Embryonic facial prominence (tissue), 1 donor: ENCODE data around the gene FHAD1.
"Not testable (repeated sequence)": the region's sequence is repeated elsewhere in the genome, so short reads cannot be mapped to it uniquely, and the experiment has no call there.

ENCODE experiments used
- DNase-seq: peaks from one replicate; pipeline ENCODE4 v3.0.0-alpha.2; 2016; ENCODE audit errors: extremely low spot score

The FHAD1 gene

DNA sequence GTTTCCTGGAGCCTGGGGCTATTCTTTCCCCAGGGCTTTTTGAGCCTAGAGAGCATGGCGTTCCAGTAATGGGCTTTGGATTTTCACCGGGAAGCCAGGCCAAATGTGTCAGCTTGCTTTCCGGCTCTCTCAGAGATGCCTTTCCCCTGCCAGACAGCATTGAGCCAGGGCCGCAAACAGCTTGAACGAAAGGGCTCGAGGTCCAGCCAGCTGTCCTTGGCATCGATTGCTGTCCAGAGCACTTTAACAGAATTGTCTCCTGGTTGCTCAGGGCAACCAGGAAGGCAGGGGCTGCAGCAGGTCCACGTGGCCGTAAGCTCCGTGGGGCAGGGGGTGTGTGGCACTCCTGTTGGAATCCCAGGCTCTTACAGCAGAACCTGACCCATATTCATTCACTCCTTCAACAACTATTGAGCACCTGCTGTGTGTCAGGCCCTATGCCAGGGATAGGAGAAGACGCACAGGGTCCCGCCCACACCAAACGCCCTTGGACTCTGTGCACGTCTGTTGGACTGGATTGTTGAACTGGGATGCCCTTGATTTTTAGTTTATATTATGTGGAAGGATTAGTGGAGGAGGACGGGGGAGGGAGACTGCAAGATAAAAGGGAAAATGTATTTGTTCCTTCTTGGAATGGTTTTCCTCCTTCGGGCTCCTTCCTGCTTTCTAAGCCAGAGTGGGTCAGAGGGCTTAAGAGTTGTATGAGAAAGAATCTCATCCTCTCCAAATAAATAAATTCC, 123.9 kb downstream of the FHAD1 start:
- DNase-seq, result no peak

- no peak for DNase-seq
Observed at GRCh38 chr1:15371610-15372545, 124.9 kb downstream of the FHAD1 start.

DNA sequence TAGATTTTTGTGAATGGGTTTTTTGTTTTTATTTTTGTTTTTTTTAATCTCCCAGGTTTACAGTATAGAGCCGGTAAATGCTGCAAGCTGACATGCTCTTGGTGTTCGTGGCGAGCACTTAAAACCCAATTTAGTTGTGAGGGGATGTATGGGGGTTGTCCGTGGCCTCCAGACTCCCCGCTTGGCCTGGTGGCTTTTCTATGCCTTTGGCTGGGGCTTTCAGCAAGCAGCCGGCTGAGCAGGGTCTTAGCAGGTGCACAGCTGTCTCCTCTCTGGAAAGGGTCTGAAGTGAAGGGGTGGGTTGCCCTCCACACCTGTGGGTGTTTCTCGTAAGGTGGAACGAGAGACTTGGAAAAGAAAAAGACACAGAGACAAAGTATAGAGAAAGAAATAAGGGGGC, 131.7 kb downstream of the FHAD1 start:
- no peak for DNase-seq

DNA sequence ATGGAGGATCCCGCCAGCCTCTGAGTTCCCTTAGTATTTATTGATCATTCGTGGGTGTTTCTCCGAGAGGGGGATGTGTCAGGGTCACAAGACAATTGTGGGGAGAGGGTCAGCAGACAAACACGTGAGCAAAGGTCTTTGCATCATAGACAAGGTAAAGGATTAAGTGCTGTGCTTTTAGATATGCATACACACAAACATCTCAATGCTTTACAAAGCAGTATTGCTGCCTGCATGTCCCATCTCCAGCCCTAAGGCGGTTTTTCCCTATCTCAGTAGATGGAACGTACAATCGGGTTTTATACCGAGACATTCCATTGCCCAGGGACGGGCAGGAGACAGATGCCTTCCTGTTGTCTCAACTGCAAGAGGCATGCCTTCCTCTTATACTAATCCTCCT, 132.1 kb downstream of the FHAD1 start:
- DNase-seq, result not testable (repeated sequence)

GRCh38 chr1:15380601-15381508, 133.8 kb downstream of the FHAD1 start:
- no peak for DNase-seq

- DNase-seq, result no peak
Observed at GRCh38 chr1:15381805-15382204, 134.8 kb downstream of the FHAD1 start.

- DNase-seq, result no peak
Observed at GRCh38 chr1:15382601-15383518, 135.8 kb downstream of the FHAD1 start.

DNA sequence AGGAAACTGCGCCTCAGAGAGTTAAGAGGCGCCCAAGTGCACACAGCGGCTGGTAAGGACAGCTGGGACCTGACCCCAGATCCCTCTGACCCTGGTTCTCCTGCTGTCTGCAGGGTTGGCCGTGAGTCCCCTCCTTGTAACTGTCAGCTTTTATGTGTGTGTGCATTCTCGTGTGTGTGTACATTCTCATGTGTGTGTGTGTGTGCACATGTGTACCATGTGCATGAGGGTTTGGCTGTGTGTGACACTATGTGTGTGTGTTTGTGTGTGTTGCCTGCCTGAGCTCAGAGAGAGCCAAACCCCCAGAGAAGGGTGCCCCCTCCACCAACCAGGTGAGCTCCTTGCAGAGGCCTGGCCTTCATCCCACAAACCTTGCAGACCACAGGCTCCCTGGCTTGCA, 136.8 kb downstream of the FHAD1 start:
- no peak for DNase-seq

DNA sequence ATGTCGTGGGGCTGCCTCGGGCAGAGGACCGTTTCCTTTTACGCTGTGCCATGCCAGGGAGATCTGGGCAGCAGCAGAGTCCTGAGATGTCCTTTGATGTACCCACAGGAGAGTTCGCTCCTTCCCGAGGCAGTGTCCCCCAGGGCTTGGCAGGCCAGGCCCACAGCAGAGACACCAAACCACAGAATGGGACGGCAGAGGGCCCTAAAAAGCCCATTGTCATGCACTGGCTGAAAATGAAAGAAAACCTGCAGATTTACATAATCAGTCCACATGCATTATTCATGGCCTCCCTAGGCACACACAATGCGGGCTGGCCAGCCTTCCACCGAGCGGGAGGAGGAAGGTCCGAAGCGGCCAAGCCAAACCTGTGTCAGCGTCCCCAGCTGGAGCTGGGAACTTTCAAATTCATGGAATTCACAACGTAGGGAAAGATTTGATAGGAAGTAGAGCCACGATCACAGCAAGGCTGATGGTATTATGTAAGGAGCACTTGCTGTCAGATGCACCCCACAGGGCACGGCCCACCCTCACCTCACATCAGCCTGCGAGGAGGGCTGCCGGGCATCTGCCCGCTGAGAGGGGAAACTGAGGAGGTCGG, 137.4 kb downstream of the FHAD1 start:
- no peak for DNase-seq

- no peak for DNase-seq
Observed at GRCh38 chr1:15385420-15385819, 138.4 kb downstream of the FHAD1 start.

- no peak for DNase-seq
Observed at GRCh38 chr1:15386164-15386749, 139.2 kb downstream of the FHAD1 start.

- no peak for DNase-seq
Observed at GRCh38 chr1:15388201-15388880, 141.3 kb downstream of the FHAD1 start.

- not testable (repeated sequence) for DNase-seq
Observed at GRCh38 chr1:15389828-15390227, 142.8 kb downstream of the FHAD1 start.

GRCh38 chr1:15390667-15391066, 143.6 kb downstream of the FHAD1 start:
- DNase-seq, result no peak

- no peak for DNase-seq
Observed at GRCh38 chr1:15391366-15391765, 144.3 kb downstream of the FHAD1 start.

- no peak for DNase-seq
Observed at GRCh38 chr1:15393475-15394257, 146.6 kb downstream of the FHAD1 start.

- DNase-seq, result no peak
Observed at GRCh38 chr1:15394258-15394690, 147.3 kb downstream of the FHAD1 start.

DNA sequence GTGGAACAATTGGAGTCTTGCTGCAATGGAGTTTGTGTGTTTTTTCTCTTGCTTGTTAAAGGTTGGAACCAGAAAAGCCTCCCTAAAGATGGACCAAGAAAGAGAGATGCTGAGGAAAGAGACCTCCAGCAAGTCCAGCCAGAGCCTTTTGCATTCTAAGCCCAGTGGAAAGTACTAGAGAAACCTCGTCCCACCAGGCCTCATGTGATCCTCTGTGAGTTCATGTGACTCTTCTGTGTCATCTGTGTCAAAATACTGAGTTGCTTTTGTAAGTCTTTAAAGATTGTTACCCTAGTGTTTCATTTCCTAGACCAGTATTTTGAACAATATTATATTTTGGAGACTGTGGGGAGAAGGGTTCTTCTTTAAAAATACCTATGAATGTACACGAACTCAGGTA, 150.2 kb downstream of the FHAD1 start:
- DNase-seq, result no peak

DNA sequence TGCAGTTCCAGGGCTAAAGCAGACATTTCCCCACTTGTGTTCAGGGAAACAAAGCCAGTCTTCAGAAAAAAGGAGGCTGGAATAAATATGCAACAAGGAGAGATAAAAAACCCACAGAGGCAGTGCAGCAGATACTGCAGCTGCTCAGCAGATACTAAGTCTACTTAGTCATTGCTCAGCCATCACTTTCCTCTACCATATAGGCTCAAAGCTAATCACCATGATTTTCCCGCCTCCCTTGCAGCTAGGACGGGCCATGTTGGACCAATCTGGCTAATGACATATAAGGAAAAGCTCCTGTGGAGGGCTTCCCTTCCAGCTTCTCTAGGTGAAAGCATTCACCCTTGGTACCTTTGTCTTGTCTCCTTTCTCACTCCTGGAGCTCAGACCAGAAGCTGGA, 152.7 kb downstream of the FHAD1 start:
- DNase-seq, result no peak
